Ovary (tissue), 3 donors: ENCODE measurements around the gene CABP2.

ENCODE experiments used
- CTCF ChIP-seq, 3 donors: fragments of 450-650 bp in 2 of 3; fragments of 200-600 bp in 1 of 3; IDR thresholded peaks; one replicate each; pipeline versions ENCODE4 v1.5.1 to v1.8.0; 2016 to 2022; ENCODE audit warnings: antibody characterized with exemption in 3 of 3, mild to moderate bottlenecking in 1 of 3
- POLR2A ChIP-seq: fragments of 450-650 bp; IDR thresholded peaks from one replicate; pipeline ENCODE4 v1.6.1; 2017; ENCODE audit warnings: antibody characterized with exemption, mild to moderate bottlenecking, moderate library complexity
- donor health status: DM: no; HTN: no; CAD: no.

- TF ChIP-seq POLR2A (no peak), CTCF (IDR thresholded peaks at IDR 0.05) (no peak)
These were observed 30.3 kb downstream of the CABP2 start for GRCh38 chr11:67492801-67493547.
